Ovary (tissue), 9 donors: Measurements from ENCODE around the gene NIN. TPM values are rescaled to one million over a fixed set of nuclear protein-coding genes. Genes with fewer than 3 reads are reported as not detected.

ENCODE experiments used
- DNase-seq, 5 donors: peaks; one replicate each; pipeline ENCODE4 v3.0.0-alpha.2; 2019 to 2020
- H3K27ac ChIP-seq, 2 donors: fragments of 200-600 bp; one replicate each; pipeline versions ENCODE4 v1.5.1 to v1.8.0; 2019 to 2022
- H3K27me3 ChIP-seq: fragments of 200-600 bp; one replicate; pipeline ENCODE4 v1.8.0; 2022
- H3K36me3 ChIP-seq: fragments of 200-600 bp; sonication (generic); one replicate; pipeline ENCODE4 v1.5.1; 2019
- H3K4me1 ChIP-seq: one replicate; pipeline ENCODE4 v1.8.1; 2013; ENCODE audit warnings: mild to moderate bottlenecking, moderate library complexity; ENCODE audit not compliant: insufficient read depth
- H3K4me3 ChIP-seq: fragments of 200-600 bp; sonication (generic); one replicate; pipeline ENCODE4 v1.5.1; 2017
- H3K9me3 ChIP-seq, 2 donors: fragments of 200-600 bp in 1 of 2; sonication (generic) in 1 of 2; one replicate each; pipeline versions ENCODE4 v1.5.1 to v1.8.1; 2013 to 2019; ENCODE audit warnings: mild to moderate bottlenecking in 1 of 2, moderate library complexity in 1 of 2
- EP300 ChIP-seq: sonication (generic); formaldehyde crosslinking; IDR thresholded peaks from one replicate; pipeline ENCODE4 v1.6.1; 2017; ENCODE audit warnings: antibody characterized with exemption
- POLR2A ChIP-seq: fragments of 450-650 bp; IDR thresholded peaks from one replicate; pipeline ENCODE4 v1.6.1; 2017; ENCODE audit warnings: antibody characterized with exemption, mild to moderate bottlenecking, moderate library complexity
- WGBS, 3 donors: extraction: QIAGEN DNeasy Blood & Tissue Kit in 1 of 3; methylation state at CpG; one replicate each; pipeline versions ENCODE4 v1.1.5 to v1.1.7; 2013 to 2017; 5-methylcytosine and 5-hydroxymethylcytosine counted together
- intact Hi-C, 4 donors: fragments of 100-400 bp; cut with DNase I; formaldehyde crosslinking; loops; one replicate each; pipeline versions ENCODE4 v1.11.0 to v1.15.1; 2022 to 2023
- polyA plus RNA-seq, 2 donors: library from polyadenylated mRNA; stranded (reverse); fragments of 200-250 nt in 1 of 2; fragments of 350-450 nt in 1 of 2; fragmentation: Illumina TruSeq in 1 of 2; extraction: RNeasy Lipid Tissue Mini Kit (QIAGEN cat#74804) in 1 of 2; gene quantifications; one replicate each; pipeline ENCODE4 v1.2.3, GENCODE V29; 2013 to 2014
- total RNA-seq, 7 donors: library from RNA; depleted of rRNA in 2 of 7; stranded (reverse); fragments of >200 nt in 2 of 7; fragmentation: NEBNext Ultra II Directional in 3 of 7; extraction: Animal tissue kit (Norgen Biotek cat#: 25700) in 3 of 7; gene quantifications; one replicate each; pipeline versions ENCODE4 v1.1.0 to v1.2.4, GENCODE V29; 2016 to 2023
- TF ChIP-seq, protein P1 (sequence below), 3 donors: fragments of 450-650 bp in 2 of 3; fragments of 200-600 bp in 1 of 3; IDR thresholded peaks; one replicate each; pipeline versions ENCODE4 v1.5.1 to v1.8.0; 2016 to 2022; ENCODE audit warnings: antibody characterized with exemption in 3 of 3, mild to moderate bottlenecking in 1 of 3
- donor health status: DM: no; HTN: no; CAD: no; lungs with moderate emphysema.
- donor health status: DM: no; HTN: no; CAD: no.
- donor health status: Bipolar disorder and iron deficiency.
- donor health status: DM: yes; HTN: yes; CAD: no.
- donor health status: DM: no; HTN: no; CAD: no.
- donor health status: DM: yes; HTN: yes; CAD: no.

Gene NIN
- total and polyA plus RNA-seq, 9 donors, result 6.4 to 32.4 (median 28.0) TPM

DNA sequence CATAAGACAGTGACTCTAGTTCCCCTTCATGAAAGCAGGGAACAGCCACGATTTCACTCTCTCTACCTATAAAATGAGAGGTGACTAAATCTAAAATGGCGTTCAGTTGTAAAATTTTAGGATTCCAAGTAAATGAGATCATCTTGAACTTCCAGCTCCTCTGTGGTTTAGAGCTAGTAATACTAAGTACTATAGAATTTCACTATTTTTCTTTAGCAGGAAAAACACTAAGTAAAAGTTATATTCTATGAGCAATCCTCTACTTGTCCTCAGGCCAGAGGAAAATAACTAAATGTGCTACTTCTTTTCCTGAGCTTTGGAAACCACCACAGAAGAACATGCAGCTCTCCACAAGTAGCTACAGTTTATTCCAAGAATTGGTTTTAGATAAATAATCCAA lies 55.6 kb downstream of the NIN start:
- Histone ChIP-seq H3K27ac (no peak overlapping the region), H3K4me3 (no peak overlapping the region), H3K9me3 (no peaks in the 10 kb centered on the region), H3K36me3 (no peaks in the 10 kb centered on the region), H3K27me3 (no peaks in the 10 kb centered on the region), H3K4me1 (peaks cover 3% of the 10 kb centered on the region)
- TF ChIP-seq, protein P1, sequence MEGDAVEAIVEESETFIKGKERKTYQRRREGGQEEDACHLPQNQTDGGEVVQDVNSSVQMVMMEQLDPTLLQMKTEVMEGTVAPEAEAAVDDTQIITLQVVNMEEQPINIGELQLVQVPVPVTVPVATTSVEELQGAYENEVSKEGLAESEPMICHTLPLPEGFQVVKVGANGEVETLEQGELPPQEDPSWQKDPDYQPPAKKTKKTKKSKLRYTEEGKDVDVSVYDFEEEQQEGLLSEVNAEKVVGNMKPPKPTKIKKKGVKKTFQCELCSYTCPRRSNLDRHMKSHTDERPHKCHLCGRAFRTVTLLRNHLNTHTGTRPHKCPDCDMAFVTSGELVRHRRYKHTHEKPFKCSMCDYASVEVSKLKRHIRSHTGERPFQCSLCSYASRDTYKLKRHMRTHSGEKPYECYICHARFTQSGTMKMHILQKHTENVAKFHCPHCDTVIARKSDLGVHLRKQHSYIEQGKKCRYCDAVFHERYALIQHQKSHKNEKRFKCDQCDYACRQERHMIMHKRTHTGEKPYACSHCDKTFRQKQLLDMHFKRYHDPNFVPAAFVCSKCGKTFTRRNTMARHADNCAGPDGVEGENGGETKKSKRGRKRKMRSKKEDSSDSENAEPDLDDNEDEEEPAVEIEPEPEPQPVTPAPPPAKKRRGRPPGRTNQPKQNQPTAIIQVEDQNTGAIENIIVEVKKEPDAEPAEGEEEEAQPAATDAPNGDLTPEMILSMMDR (IDR thresholded peaks at IDR 0.05), result no peak
- TF ChIP-seq EP300, result no peak
- TF ChIP-seq POLR2A, result no peak
- DNase-seq, result no peak
- intact Hi-C loops, result loop anchor here (10.0 kb wide), 4 partner anchors 151 to 451 kb away; no protein-coding TSS in a partner anchor
- 23 to 30% (median 23%) methylated on average over 2 of the region's 2 CpGs for WGBS, 3 donors

DNA sequence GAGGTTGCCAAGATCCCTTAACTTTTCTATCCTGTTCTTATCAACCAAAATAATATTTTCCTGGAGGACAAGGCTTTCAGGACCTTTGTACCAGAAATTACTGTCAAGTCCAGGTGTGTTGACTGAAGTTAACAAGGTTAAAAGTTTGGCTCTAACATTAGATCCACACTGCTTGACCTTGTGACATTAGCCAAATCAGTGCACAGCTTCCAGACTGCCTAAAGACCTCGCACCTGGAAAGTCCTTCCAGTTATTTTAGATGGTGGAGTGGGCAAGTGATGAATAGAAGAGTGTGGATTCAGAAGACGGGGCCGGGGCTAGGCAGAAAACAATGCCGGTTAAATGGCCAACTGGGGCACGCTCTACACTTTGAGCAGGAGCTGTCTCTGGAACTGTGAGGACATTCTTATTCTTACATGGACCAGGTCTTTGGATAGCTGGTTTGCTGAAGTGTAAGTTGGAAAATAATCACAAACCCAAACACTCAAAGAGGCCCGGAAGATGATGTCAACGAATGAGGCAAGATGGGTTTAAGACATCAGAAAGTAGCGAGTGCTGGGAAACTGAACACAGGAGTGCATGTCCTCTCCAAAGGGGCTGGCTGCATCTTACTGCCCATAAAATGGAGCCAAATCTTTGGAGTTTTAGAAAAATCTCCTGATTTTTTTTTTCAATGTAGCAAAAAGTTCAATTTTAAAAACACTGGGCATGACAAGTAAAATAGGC lies 56.3 kb downstream of the NIN start:
- Histone ChIP-seq H3K27ac (no peak overlapping the region), H3K36me3 (no peaks in the 10 kb centered on the region), H3K27me3 (no peaks in the 10 kb centered on the region), H3K9me3 (no peaks in the 10 kb centered on the region), H3K4me3 (no peak overlapping the region), H3K4me1 (peaks cover 3% of the 10 kb centered on the region)
- WGBS, 3 donors, result 89 to 94% (median 89%) methylated on average over 8 of the region's 8 CpGs
- intact Hi-C loops, result loop anchor here (10.0 kb wide), 4 partner anchors 150 to 450 kb away; no protein-coding TSS in a partner anchor
- no peak for DNase-seq
- TF ChIP-seq EP300 (no peak), POLR2A (no peak)
- TF ChIP-seq, protein P1 (IDR thresholded peaks at IDR 0.05), result no peak

DNA sequence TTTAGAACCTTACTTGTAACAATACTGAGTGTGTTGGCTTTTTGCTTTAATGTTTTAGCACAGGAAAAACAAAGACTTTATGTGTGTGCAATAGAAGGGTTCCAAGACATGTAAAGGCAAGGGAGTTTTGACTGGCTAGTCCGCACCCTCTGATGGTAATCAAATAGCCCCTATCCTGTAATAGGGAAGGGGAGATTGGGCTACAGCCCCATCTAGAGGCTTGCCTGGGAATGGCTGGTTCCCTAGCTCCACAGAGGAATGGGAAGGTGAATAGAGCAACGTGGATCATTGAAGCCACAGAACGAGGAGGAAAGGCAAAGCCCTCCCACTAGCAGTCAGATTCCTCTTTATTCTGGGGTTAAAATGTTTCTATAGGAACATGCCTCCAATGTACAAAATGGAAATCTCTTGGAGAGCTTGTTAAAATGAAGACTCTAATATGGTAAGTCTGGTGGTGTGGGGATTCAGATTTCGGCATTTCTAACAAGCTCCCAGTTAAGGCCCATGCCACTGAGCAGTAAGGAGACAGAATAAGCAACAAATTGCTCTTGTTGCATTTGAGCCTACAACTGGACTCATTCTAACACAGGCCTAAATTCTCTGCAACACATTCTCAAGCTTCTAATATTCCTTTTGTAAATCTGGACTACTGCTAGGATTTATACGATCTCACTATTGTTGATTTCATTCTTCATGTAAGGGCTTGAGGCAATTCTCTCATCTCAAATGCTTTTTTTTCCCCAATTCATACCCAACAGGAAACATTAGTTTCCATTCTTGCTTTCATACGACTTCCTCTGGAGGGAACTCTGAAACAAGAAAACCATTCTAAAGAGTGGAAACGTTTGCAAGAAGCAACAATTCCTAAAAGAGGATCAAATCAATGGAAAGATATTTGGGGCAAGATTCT lies 57.1 kb downstream of the NIN start:
- intact Hi-C loops, result loop anchor here (10.0 kb wide), 4 partner anchors 149 to 449 kb away; no protein-coding TSS in a partner anchor
- Histone ChIP-seq H3K9me3 (no peaks in the 10 kb centered on the region), H3K36me3 (no peaks in the 10 kb centered on the region), H3K4me1 (peaks cover 3% of the 10 kb centered on the region), H3K27me3 (no peaks in the 10 kb centered on the region), H3K4me3 (no peak overlapping the region), H3K27ac (no peak overlapping the region)
- DNase-seq, result peak in 2 of 5 donors; percentile 38 to 57
- TF ChIP-seq, protein P1 (IDR thresholded peaks at IDR 0.05), result peak in 2 of 3 donors; percentile 22 to 35
- TF ChIP-seq POLR2A, result no peak
- no peak for TF ChIP-seq EP300
- WGBS, 3 donors, result 61 to 64% (median 62%) methylated on average over 7 of the region's 7 CpGs

GRCh38 chr14:50772412-50772811 lies 58.5 kb downstream of the NIN start:
- WGBS, 3 donors, result 79 to 84% (median 82%) methylated on average over 7 of the region's 7 CpGs
- Histone ChIP-seq H3K27me3 (no peaks in the 10 kb centered on the region), H3K4me1 (peaks cover 3% of the 10 kb centered on the region), H3K36me3 (no peaks in the 10 kb centered on the region), H3K9me3 (no peaks in the 10 kb centered on the region), H3K4me3 (no peak overlapping the region), H3K27ac (no peak overlapping the region)
- TF ChIP-seq EP300 (no peak), POLR2A (no peak)
- TF ChIP-seq, protein P1 (IDR thresholded peaks at IDR 0.05), result no peak
- intact Hi-C loops, result loop anchor here (10.0 kb wide), 4 partner anchors 148 to 448 kb away; no protein-coding TSS in a partner anchor
- no peak for DNase-seq
